Nephron (organoid): ENCODE measurements around the gene SMARCB1.

Source experiments
- H3K27ac Mint-ChIP-seq, 3 experiments: 2 replicates each; pipeline ENCODE4 v1.8.0; 2020; ENCODE audit warnings: mixed read lengths in 3 of 3, mild to moderate bottlenecking in 2 of 3, moderate library complexity in 1 of 3
- H3K27me3 Mint-ChIP-seq: 2 replicates; pipeline ENCODE4 v1.8.0; 2021; ENCODE audit warnings: low read depth, mild to moderate bottlenecking, moderate library complexity, mixed read lengths
- H3K36me3 Mint-ChIP-seq: 2 replicates; pipeline ENCODE4 v1.8.0; 2020; ENCODE audit warnings: low read depth, mixed read lengths
- H3K4me1 Mint-ChIP-seq: 2 replicates; pipeline ENCODE4 v1.8.0; 2020; ENCODE audit warnings: mixed read lengths
- H3K4me3 Mint-ChIP-seq, 3 experiments: 2 replicates each; pipeline ENCODE4 v1.8.0; 2020; ENCODE audit warnings: mild to moderate bottlenecking in 3 of 3, mixed read lengths in 3 of 3, moderate library complexity in 2 of 3
- H3K9me3 Mint-ChIP-seq: 2 replicates; pipeline ENCODE4 v1.8.0; 2020; ENCODE audit warnings: mixed read lengths
- TF ChIP-seq, protein P1 (sequence below), 3 experiments: fragments of 200-600 bp; sonication (generic); IDR thresholded peaks; one replicate each; pipeline ENCODE4 v1.5.0; 2021; ENCODE audit warnings: antibody characterized with exemption in 3 of 3; ENCODE audit not compliant: unreplicated experiment in 3 of 3

The SMARCB1 gene

DNA sequence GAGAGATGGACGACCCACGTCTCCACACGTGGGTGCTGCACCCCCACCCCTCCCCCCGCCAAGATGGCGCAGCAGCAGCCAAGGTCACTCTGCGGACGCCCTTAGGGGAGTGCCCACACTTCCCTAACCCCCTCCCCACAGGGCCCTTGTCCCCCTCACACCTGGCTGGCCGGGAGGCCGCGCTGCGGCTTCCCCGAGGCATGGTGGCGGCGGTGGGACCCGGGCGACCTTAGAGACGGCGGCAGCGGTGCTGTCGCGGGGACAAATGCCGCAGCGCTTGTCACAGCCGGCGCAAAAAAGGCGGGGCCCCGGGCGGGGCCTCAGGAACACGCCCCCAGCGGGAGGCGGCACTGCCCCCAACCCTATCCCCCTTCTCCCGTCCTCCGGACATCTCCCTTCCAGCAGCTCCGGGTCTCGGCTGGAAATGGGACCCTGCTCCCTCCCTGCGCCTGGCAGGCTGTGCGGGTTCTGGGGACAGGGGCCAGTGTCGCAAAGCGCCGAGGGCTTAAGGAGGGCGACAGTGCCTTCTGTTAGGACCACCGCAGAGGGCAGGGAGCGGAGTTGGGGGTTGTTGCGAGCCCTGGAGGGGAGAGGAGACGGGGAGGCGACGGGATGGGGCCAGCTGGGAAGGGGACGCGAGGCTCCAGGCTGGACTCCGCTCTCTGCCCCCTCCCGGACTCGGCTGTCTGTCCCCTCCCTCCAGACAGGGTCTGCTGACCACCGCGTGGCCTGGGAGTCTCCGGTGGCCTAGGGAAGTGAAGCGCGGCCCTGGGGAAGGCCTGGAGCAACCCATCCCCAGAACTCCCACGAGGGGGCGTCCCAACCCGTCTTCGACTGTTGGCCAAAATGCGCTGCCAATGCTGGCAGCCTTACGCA lies 18.9 kb upstream of the SMARCB1 start, which contains the start of gene CHCHD10:
CHCHD10 (minus strand) TSS at position 300 of the 876 bp plus-strand sequence; CDS start at position 202, 98 bp downstream.
- Mint-ChIP-seq H3K27ac (peak within 1 kb of the TSS; percentile 23 to 93 (median 76)), H3K4me1 (peaks cover 28% of the 10 kb centered on the region), H3K9me3 (no peaks in the 10 kb centered on the region), H3K36me3 (no peaks in the 10 kb centered on the region), H3K4me3 (peak within 1 kb of the TSS; percentile 90 to 91 (median 90)), H3K27me3 (no peaks in the 10 kb centered on the region)
- TF ChIP-seq, protein P1, sequence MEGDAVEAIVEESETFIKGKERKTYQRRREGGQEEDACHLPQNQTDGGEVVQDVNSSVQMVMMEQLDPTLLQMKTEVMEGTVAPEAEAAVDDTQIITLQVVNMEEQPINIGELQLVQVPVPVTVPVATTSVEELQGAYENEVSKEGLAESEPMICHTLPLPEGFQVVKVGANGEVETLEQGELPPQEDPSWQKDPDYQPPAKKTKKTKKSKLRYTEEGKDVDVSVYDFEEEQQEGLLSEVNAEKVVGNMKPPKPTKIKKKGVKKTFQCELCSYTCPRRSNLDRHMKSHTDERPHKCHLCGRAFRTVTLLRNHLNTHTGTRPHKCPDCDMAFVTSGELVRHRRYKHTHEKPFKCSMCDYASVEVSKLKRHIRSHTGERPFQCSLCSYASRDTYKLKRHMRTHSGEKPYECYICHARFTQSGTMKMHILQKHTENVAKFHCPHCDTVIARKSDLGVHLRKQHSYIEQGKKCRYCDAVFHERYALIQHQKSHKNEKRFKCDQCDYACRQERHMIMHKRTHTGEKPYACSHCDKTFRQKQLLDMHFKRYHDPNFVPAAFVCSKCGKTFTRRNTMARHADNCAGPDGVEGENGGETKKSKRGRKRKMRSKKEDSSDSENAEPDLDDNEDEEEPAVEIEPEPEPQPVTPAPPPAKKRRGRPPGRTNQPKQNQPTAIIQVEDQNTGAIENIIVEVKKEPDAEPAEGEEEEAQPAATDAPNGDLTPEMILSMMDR (IDR thresholded peaks at IDR 0.05; ENCODE audit: unreplicated experiment in 3 of 3): peak; percentile 85 to 92 (median 88)

DNA sequence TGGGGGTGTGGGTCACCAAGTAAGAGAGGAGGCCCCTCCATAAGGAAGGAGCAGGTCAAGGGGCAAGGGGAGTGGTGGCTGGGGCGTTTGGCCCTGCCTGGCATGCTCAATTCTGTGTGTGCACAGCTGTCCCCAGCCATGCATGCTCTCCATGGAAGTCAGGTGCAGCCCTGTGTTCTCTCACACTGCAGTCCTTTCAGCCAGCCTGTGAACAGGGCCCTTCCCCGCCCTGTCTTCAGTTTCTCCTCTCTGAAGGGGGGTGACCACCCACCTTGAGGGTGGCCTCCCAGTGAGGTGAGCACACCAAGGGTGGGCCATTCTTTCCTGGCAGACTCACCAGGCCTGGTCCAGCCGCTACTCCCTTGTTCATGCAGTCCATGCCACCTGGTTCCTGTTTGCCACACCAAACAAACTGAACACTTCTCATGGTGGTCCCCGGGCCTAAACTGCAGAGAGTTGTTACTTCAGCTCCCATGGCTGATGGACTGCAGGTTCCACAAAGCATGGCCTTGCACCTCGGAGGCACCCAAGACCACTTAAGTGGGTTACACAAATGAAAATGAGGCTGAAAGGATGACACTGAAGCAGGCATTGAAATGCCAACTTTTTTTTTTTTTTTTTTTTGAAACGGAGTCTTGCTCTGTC lies 17.3 kb upstream of the SMARCB1 start:
- peaks cover 31% of the 10 kb centered on the region for H3K4me1 Mint-ChIP-seq
- no peaks in the 10 kb centered on the region for H3K36me3 Mint-ChIP-seq
- peak overlapping the region in 1 of 3 experiments; percentile 19 for H3K27ac Mint-ChIP-seq
- H3K4me3 Mint-ChIP-seq: peak overlapping the region; percentile 90 to 91 (median 90)
- no peaks in the 10 kb centered on the region for H3K27me3 Mint-ChIP-seq
- H3K9me3 Mint-ChIP-seq: no peaks in the 10 kb centered on the region
- TF ChIP-seq, protein P1 (IDR thresholded peaks at IDR 0.05; ENCODE audit: unreplicated experiment in 3 of 3): no peak

DNA sequence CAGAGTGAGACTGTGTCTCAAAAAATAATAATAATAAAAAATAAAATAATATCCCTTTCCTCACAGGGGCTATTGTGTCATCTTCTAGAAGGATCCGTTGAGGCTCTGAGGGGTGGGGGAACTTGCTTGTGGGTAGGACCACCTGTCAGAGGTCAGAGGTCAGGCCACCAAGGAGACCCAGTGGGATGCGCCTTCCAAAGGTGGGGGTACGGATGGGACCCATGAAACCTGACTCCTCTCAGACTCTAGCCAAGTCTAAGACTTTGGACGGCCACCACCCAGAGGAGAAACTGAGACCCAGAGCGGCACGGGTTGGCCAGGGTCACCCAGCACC lies 14.5 kb upstream of the SMARCB1 start:
- TF ChIP-seq, protein P1 (IDR thresholded peaks at IDR 0.05; ENCODE audit: unreplicated experiment in 3 of 3): no peak
- Mint-ChIP-seq H3K36me3 (no peaks in the 10 kb centered on the region), H3K4me3 (peak overlapping the region; percentile 78 to 87 (median 83)), H3K9me3 (no peaks in the 10 kb centered on the region), H3K27ac (peak overlapping the region in 1 of 3 experiments; percentile 44), H3K27me3 (no peaks in the 10 kb centered on the region), H3K4me1 (peaks cover 47% of the 10 kb centered on the region)

DNA sequence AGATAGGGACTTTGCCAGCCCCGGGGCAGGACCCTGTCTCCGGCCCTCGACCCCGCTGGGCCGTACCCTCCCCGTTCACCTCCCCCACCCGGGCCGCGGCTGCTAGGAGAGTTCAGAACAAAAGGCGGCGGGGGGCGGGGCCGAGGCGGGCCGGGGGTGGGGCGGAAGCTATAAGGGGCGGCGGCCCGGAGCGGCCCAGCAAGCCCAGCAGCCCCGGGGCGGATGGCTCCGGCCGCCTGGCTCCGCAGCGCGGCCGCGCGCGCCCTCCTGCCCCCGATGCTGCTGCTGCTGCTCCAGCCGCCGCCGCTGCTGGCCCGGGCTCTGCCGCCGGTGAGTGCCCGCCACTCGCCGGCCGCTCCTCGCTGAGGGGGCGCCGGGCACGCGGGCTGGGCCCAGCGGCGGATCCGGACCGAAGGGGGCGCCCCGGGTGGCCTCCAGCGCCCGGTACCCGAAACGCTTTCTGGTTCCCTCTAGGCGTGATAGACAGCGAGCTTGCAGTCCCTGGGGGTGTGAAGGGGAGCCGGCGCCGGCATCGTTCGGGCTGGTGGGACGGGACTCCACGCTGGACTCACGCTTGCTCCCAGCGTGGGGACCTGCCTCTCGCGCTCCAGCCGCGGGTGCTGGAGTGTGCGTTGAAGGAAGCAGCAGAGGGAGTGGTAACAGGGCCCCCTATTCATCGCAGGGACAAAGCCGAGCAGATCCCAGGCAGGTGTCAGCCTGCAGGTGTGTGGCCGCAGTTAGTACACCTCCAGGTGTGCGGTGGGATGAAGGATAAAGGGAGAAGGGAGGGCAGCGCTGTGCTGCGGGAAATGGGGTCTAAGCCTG lies 13.9 kb upstream of the SMARCB1 start, which contains the start of gene MMP11:
MMP11 (plus strand) TSS at position 201 of the 825 bp plus-strand sequence; CDS start at position 223, 22 bp downstream.
- H3K4me3 Mint-ChIP-seq: peak within 1 kb of the TSS; percentile 78 to 87 (median 87)
- H3K27me3 Mint-ChIP-seq: no peaks in the 10 kb centered on the region
- H3K4me1 Mint-ChIP-seq: peaks cover 47% of the 10 kb centered on the region
- H3K36me3 Mint-ChIP-seq: no peaks in the 10 kb centered on the region
- TF ChIP-seq, protein P1 (IDR thresholded peaks at IDR 0.05; ENCODE audit: unreplicated experiment in 3 of 3): no peak
- no peaks in the 10 kb centered on the region for H3K9me3 Mint-ChIP-seq
- H3K27ac Mint-ChIP-seq: peak within 1 kb of the TSS; percentile 9 to 57 (median 28)

DNA sequence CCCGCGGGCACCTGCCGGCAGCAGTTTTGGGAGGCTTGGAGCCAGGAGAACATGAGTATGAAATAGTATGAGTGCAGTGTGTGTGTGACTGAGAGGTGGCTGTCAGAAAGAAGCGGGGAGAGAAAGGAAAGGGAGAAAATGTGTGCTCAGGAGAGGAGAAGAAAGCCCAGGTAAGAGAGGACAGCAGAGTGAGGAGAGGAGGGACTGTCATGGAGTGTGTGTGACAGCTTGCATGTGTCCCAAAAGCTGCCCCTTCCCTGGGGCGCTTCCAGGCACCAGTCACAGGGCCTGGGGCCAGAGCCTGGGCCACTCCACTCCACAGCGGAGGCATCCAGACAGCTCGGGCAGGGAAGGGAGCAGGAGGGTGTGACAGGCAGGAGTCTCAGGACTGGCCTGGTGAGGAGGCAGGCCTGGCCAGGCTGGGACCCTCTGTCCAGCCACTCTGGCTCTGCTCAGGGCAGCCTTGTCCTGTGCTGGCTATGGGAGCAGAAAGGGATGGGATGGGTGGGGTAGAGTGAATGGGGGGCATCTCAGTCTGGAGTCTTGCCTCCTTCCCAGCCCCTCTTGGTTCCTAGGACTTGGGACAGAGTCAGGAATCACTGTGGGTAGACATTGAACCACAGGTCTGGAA lies 13.2 kb upstream of the SMARCB1 start:
- TF ChIP-seq, protein P1 (IDR thresholded peaks at IDR 0.05; ENCODE audit: unreplicated experiment in 3 of 3): no peak
- Mint-ChIP-seq H3K4me3 (peak overlapping the region; percentile 78 to 87 (median 81)), H3K27ac (peak overlapping the region; percentile 9 to 57 (median 28)), H3K4me1 (peaks cover 47% of the 10 kb centered on the region), H3K9me3 (no peaks in the 10 kb centered on the region), H3K27me3 (no peaks in the 10 kb centered on the region), H3K36me3 (no peaks in the 10 kb centered on the region)
